Activated naive CD8-positive, alpha-beta T cell treated with anti-CD3 and anti-CD28 coated beads, Interleukin-2, amount 10 ng/mL, durations not matched to agents 7 days and 5 days (primary cell): ENCODE results near the gene NUSAP1. TPM values are rescaled to one million over a fixed set of nuclear protein-coding genes. Genes with fewer than 3 reads are reported as not detected.

Experiments used
- ATAC-seq: fragments of 150-1000 bp; cut with Tn5 transposase; one replicate; pipeline ENCODE4 v1.10.0; 2021; ENCODE audit warnings: low read depth, moderate library complexity
- POLR2A ChIA-PET: fragments of 350-600 bp; sonication (Branson Sonifier 250); formaldehyde crosslinking; loops from one replicate; lab custom pipeline; 2021; ENCODE audit warnings: antibody characterized with exemption; lab: Charles Lee
- DNase-seq: peaks from one replicate; pipeline ENCODE4 v3.0.0; 2021
- H3K27ac Mint-ChIP-seq: one replicate; pipeline ENCODE4 v1.8.0; 2022; ENCODE audit warnings: mild to moderate bottlenecking, mixed read lengths
- H3K27me3 Mint-ChIP-seq: one replicate; pipeline ENCODE4 v1.8.0; 2022; ENCODE audit warnings: mild to moderate bottlenecking, moderate library complexity, mixed read lengths
- H3K36me3 Mint-ChIP-seq: one replicate; pipeline ENCODE4 v1.8.0; 2021; ENCODE audit warnings: mild to moderate bottlenecking, mixed read lengths
- H3K4me1 Mint-ChIP-seq: one replicate; pipeline ENCODE4 v1.8.0; 2021; ENCODE audit warnings: mixed read lengths
- H3K4me3 Mint-ChIP-seq: one replicate; pipeline ENCODE4 v1.8.0; 2022; ENCODE audit warnings: mild to moderate bottlenecking, moderate library complexity, mixed read lengths
- H3K9me3 Mint-ChIP-seq: one replicate; pipeline ENCODE4 v1.8.0; 2021; ENCODE audit warnings: mixed read lengths
- total RNA-seq, 2 experiments: library from RNA; stranded (reverse); gene quantifications; one replicate each; pipeline ENCODE4 v1.2.3, GENCODE V29; 2021

The NUSAP1 gene
- total RNA-seq, 2 experiments from 2014 or later = 189 to 205 TPM

GRCh38 chr15:41429003-41429890 is 96.6 kb downstream of the NUSAP1 start:
- Mint-ChIP-seq H3K27ac (peak overlapping the region; percentile 91), H3K36me3 (peaks cover 13% of the 10 kb centered on the region), H3K27me3 (no peaks in the 10 kb centered on the region), H3K4me1 (peaks cover 23% of the 10 kb centered on the region), H3K4me3 (peak overlapping the region; percentile 61), H3K9me3 (no peaks in the 10 kb centered on the region)
- POLR2A ChIA-PET = interaction anchor here (0.6 to 1.4 kb wide), 8 partner anchors 9 to 39 kb away, joined by 3 to 5 read pairs (median 3); partner anchors contain the start of genes NDUFAF1 and RTF1
- ATAC-seq (peak; percentile 69), DNase-seq (no peak)

Other genes with a start within 250 kb of the NUSAP1 start
- gene INO80, start 216.6 kb upstream of the NUSAP1 start, total RNA-seq = 10 to 100 TPM; 18.9 to 22.2 TPM
- not detected for gene EXD1, start 102.1 kb upstream of the NUSAP1 start, total RNA-seq
- gene CHP1, start 101.6 kb upstream of the NUSAP1 start, total RNA-seq = 10 to 100 TPM; 40.6 to 41.3 TPM
- 10 to 100 TPM; 17.1 to 17.2 TPM for gene OIP5, start 290 bp upstream of the NUSAP1 start, total RNA-seq
- 10 to 100 TPM; 10.5 to 11.8 TPM for gene NDUFAF1, start 69.6 kb downstream of the NUSAP1 start, total RNA-seq
- gene RTF1, start 84.2 kb downstream of the NUSAP1 start, total RNA-seq = 10 to 100 TPM; 38.1 to 39.2 TPM
- gene ITPKA, start 161.0 kb downstream of the NUSAP1 start, total RNA-seq = under 1 TPM in 1 of 2 experiments, not detected in 1; 0.25 TPM
- 1 to 10 TPM; 1.6 to 1.9 TPM for gene LTK, start 180.9 kb downstream of the NUSAP1 start, total RNA-seq
- gene RPAP1, start 211.4 kb downstream of the NUSAP1 start, total RNA-seq = 10 to 100 TPM; 40.2 to 42.4 TPM
- gene TYRO3, start 226.3 kb downstream of the NUSAP1 start, total RNA-seq = under 1 TPM; 0.22 to 0.28 TPM